HK-2 (cell line): ENCODE measurements around the gene AGO1.
"Not testable (repeated sequence)": the region's sequence is repeated elsewhere in the genome, so short reads cannot be mapped to it uniquely, and the experiment has no call there.

Experiments
- DNase-seq: peaks from one replicate; pipeline ENCODE4 v3.0.0-alpha.2; 2018; ENCODE audit not compliant: unreplicated experiment

The AGO1 gene

DNA sequence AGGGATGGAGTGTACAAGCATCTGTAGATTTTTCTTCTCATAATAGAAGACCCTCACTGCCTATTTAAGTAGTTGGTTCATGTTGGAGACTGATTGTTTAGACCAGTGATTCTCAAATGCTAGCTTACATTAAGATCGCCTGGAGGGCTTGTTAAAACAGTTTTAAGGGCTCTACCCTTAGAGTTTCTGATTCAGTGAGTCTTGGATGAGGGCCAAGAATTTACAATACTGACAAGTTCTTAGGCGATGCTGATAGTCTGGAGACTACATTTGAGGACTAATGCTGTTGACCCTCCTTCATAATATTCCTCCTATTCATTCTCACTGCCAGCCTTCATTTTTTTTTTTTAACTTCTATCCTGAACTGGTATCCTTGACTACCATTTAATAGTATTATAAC lies 32.7 kb downstream of the AGO1 start:
- DNase-seq: no peak

- DNase-seq: no peak
Observed at GRCh38 chr1:35923791-35924221, 40.8 kb downstream of the AGO1 start.

DNA sequence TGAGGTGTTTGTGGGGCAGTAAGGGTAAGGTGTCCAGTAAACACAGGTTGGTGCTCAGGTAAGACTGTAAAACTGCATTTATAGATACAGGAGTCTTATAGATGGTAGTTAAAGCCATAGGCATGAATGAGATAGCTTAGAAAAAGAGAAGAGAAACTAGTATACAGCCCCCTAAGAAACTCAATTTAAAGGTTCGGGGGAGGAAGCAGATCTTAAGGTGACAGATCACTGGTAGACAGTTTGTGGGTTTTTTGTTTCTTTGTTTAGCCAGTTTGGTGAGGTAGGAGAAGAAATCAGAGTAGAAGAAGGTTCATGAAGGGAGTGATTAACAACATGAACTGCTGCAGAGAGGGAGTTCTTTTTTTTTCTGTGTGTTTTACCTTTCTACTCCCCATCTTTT lies 41.8 kb downstream of the AGO1 start:
- DNase-seq: no peak

GRCh38 chr1:35925741-35926140 lies 42.7 kb downstream of the AGO1 start:
- no peak for DNase-seq

- DNase-seq: no peak
Observed at GRCh38 chr1:35927472-35927871, 44.5 kb downstream of the AGO1 start.

GRCh38 chr1:35929730-35930592 lies 47.0 kb downstream of the AGO1 start:
- peak; percentile 31 for DNase-seq

DNA sequence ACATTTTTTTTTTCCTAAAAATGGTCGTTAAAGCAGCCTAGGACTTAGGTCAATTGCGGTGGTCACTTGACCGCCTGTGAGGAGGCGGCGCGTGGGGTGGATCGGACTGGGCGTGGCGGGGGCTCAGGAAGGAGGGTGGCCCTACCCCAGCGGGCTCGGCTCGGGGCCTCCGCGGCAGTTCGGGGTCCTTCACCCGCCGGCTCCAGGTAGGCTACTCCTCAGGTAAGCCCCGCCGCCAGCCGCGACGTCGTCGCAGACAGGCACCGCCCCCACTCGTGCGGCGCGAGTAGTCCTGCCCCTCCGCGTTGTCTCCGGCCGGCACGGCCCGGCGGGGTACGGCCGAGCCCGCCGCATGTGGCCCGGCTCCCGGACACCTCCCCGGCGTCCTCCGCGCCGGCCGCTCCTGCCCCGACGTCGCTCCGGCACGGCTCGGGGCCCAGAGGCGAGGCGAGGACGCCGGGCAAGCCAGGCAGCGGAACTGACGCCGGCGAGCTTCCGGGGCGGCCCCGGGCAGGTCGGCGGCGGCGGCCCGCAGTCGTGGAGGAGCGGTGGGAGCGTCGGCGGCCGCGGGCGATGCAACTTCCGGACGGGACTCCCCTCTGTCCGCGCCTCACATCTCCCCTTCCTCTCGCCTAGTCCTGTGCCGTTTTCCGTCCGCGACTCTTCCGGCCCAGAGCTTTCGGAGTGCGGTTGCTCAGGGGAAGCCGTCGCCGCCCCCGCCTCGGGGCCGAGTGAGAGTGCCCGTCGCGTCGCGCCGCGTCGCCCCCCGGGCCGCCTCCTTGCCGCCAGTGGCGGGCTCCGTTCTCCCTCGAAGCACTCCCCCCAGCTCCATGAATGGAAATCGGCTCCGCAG lies 47.8 kb downstream of the AGO1 start, which contains the start of gene AGO3:
Gene AGO3 (plus strand): TSS at position 513 of the 853 bp plus-strand sequence. CDS start 322 bp downstream, at position 835.
- DNase-seq: peak; percentile 81

DNA sequence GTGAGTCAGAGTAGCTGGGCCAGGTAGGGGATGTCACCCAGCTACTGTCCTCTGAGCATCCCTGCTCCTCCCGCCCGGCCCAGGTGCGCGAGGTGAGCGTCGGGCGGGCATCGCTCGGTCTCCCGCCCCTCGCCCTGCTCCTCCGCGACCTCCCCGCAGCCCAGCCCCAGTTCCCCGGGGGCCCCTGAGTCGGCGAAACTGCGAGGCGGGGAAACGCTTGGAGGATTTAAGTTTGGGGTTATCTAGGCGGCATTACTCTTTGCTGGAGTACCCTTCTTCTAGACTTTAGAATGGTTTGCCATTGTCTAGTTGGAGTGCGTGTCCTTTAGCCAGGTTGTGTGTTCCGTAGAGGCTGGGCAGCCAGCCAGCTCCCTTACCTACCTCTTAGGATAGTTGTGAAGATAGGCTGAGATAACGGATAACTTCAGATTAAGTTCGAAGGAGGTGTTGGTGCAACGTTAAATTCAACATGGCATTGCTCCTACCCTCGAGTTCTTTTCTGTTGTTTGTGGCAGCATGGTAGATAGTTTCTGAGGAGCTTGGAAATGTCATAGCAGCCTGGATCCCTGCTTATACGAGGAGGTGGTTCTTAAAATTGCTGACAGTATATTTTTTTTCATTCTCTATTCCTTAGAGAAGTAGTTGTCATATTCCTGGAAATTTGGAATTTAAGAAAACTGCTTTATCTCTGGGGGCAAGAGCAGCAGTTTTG lies 48.6 kb downstream of the AGO1 start:
- DNase-seq: peak; percentile 31

- no peak for DNase-seq
Observed at GRCh38 chr1:35932158-35932636, 49.2 kb downstream of the AGO1 start.

DNA sequence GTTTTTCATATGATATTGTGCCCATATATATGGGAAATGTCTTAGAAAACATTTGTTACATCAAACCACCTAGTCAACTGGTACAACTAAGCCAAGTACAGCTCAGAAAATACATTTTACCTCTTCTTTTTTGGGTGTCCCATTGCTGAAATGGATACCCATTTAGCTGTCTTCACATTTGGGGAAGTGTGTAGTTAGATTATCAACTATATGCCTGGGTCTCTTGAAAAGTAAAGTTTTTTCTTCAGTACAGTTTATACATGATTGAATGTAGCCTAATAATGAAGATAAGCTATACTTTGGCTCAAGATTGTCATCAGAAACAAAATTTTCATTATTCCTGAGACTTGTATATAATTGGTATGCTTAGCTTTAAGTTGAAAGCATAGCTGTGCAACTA lies 49.9 kb downstream of the AGO1 start:
- DNase-seq: no peak

- no peak for DNase-seq
Observed at GRCh38 chr1:35935442-35936388, 52.7 kb downstream of the AGO1 start.

DNA sequence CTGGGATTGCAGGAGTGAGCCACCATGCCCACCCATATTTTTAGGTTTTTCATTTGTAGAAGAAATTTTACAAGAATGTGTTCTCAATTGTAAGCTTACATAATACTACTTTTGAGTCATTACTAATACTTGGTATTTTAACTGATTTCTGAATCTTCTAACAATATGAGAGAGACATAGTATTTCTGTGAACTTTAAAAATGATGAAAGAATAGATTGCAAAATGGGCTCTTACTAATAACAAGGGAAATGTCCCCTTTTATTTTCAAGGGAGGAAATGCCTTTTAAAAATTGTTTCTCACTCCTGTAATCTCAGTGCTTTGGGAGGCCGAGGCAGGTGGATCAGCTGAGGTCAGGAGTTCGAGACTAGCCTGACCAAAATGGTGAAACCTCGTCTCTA lies 53.8 kb downstream of the AGO1 start:
- DNase-seq: no peak

GRCh38 chr1:35939484-35939883 lies 56.5 kb downstream of the AGO1 start:
- DNase-seq: no peak

DNA sequence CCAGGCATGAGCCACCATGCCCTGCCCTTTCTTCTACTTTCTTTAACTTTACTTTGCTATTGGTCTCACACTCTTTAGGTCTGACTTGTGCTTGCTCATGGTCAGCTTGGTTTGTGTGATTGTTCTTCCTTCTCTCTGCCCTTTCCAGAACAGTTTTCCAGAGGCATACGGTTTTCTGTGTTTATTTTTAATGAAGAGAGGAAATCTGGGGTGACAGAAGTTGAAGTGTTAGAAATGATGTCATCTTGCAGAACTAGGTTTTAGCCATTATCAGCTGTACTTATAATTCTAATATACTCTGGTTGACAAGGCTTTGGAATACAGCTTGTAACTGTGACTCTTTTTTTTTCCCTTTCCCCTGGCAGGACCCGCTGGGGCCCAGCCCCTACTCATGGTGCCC lies 62.3 kb downstream of the AGO1 start:
- DNase-seq: no peak

DNA sequence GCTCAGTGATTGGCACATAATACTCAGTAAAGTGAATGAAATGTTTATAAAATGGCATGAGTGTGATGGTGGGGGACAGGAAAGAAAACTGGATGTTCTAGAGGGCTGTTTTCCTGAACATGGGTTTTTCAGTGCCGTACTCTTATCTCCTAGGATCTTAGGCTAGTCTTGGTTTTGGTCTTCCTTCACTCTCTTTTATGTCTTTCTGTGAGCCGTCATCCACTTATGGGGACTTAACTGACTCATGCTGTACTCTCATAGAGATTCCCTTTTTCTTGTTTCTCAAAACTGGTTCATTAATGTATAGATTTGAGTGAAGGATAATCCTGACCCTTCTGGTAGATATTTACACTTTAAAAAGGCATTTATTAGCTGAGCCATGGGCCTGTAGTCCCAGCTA lies 64.5 kb downstream of the AGO1 start:
- no peak for DNase-seq

DNA sequence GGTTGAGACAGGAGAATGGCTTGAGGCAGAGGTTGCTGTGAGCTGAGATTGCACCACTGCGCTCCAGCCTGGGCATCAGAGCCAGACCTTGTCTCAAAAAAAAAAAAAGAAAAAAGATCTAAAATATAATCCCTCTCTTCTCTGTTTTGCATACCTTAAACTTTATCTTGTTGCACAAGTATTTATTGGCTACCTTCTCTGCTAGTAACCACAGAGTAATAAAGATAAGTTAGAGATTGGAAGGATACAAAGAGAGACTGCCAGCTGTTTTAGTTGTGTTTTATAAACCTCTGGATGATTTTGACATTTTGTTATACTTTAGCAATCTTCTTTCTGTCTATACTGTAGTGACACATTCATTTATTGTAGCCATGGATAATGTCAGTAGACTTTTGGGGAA lies 75.5 kb downstream of the AGO1 start:
- DNase-seq: no peak

DNA sequence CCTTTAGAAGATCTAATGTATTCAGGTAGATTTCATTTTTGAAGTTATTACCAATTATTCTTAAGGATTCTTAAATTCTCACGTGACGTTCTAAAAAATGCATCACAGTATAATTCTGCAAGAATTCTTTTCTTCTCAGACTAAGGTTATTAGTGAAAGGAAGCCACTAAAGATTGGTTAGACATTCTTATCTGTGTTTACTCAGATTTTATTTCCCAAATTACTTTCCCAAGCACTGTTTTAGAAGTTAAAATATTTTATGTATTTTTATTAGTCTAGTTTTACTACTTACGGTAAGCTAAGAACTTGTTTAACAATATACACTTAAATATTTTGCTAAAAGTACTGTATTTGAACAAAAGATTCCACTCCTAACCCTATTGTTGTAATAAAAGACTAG lies 76.3 kb downstream of the AGO1 start:
- no peak for DNase-seq

GRCh38 chr1:35962952-35963351 lies 79.9 kb downstream of the AGO1 start:
- no peak for DNase-seq

GRCh38 chr1:35964277-35964676 lies 81.3 kb downstream of the AGO1 start:
- not testable (repeated sequence) for DNase-seq

GRCh38 chr1:35968396-35968795 lies 85.4 kb downstream of the AGO1 start:
- no peak for DNase-seq

- DNase-seq: no peak
Observed at GRCh38 chr1:35971601-35972000, 88.6 kb downstream of the AGO1 start.
